ENCODE measurements around the gene OXSM.

The OXSM gene

DNA sequence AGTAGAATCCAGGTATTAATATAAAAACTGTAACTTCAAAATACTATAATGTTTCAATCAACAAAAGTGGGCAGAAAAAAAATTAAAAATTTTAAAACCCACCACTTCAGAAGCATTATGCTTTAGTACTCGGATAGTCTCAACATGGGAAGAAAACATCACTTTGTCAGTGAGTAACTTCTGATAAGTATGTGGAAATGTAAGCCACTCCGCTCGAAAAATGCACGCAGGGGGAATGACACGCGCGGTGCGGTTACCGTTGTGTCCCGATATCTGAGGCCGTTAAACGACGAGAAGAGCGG lies 7.3 kb upstream of the OXSM start:
- Histone ChIP-seq H3K36me3 (replicated peaks; ENCODE audit: low read depth, low read length) (peaks cover 25% of the 10 kb centered on the region), H2AFZ (ENCODE audit: low read depth, low read length) (no peak overlapping the region), H4K20me1 (ENCODE audit: insufficient read depth, low read length) (peaks cover 40% of the 10 kb centered on the region), H3K4me1 (ENCODE audit: low read length) (peaks cover 39% of the 10 kb centered on the region), H3K4me3 (ENCODE audit: low read length) (peak overlapping the region; percentile 80), H3K27ac (ENCODE audit: low read length) (peak overlapping the region; percentile 82), H3K27me3 (ENCODE audit: low read depth, low read length) (no peaks in the 10 kb centered on the region), H3K9me3 (ENCODE audit: insufficient read depth, low read length) (no peaks in the 10 kb centered on the region), H3K4me2 (ENCODE audit: low read length) (peak overlapping the region; percentile 88), H3K79me2 (ENCODE audit: low read length) (peaks cover 41% of the 10 kb centered on the region), H3K9ac (ENCODE audit: low read length) (peak overlapping the region; percentile 91)
- TF ChIP-seq, protein P1, sequence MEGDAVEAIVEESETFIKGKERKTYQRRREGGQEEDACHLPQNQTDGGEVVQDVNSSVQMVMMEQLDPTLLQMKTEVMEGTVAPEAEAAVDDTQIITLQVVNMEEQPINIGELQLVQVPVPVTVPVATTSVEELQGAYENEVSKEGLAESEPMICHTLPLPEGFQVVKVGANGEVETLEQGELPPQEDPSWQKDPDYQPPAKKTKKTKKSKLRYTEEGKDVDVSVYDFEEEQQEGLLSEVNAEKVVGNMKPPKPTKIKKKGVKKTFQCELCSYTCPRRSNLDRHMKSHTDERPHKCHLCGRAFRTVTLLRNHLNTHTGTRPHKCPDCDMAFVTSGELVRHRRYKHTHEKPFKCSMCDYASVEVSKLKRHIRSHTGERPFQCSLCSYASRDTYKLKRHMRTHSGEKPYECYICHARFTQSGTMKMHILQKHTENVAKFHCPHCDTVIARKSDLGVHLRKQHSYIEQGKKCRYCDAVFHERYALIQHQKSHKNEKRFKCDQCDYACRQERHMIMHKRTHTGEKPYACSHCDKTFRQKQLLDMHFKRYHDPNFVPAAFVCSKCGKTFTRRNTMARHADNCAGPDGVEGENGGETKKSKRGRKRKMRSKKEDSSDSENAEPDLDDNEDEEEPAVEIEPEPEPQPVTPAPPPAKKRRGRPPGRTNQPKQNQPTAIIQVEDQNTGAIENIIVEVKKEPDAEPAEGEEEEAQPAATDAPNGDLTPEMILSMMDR (IDR thresholded peaks at IDR 0.05; ENCODE audit: low read depth, low read length), result no peak
- TF ChIP-seq EZH2phosphoT487 (IDR thresholded peaks at IDR 0.05; ENCODE audit: low read depth), result no peak

- Histone ChIP-seq H3K79me2 (ENCODE audit: low read length) (peaks cover 41% of the 10 kb centered on the region), H3K4me3 (ENCODE audit: low read length) (peak within 1 kb of the TSS; percentile 80), H3K36me3 (replicated peaks; ENCODE audit: low read depth, low read length) (peaks cover 21% of the 10 kb centered on the region), H3K4me2 (ENCODE audit: low read length) (peak within 1 kb of the TSS; percentile 88), H3K4me1 (ENCODE audit: low read length) (peaks cover 34% of the 10 kb centered on the region), H3K27ac (ENCODE audit: low read length) (peak within 1 kb of the TSS; percentile 82), H3K9ac (ENCODE audit: low read length) (peak within 1 kb of the TSS; percentile 91), H3K9me3 (ENCODE audit: insufficient read depth, low read length) (no peaks in the 10 kb centered on the region), H4K20me1 (ENCODE audit: insufficient read depth, low read length) (peaks cover 35% of the 10 kb centered on the region), H2AFZ (ENCODE audit: low read depth, low read length) (peak within 1 kb of the TSS; percentile 75), H3K27me3 (ENCODE audit: low read depth, low read length) (no peaks in the 10 kb centered on the region)
- TF ChIP-seq EZH2phosphoT487 (IDR thresholded peaks at IDR 0.05; ENCODE audit: low read depth), result no peak
- TF ChIP-seq, protein P1 (IDR thresholded peaks at IDR 0.05; ENCODE audit: low read depth, low read length), result no peak
These were observed 6.8 kb upstream of the OXSM start, which contains the start of gene NGLY1 for GRCh38 chr3:25782938-25783660. Gene NGLY1 (minus strand): TSS chr3:25783443. CDS start chr3:25783390, 53 bp downstream.

DNA sequence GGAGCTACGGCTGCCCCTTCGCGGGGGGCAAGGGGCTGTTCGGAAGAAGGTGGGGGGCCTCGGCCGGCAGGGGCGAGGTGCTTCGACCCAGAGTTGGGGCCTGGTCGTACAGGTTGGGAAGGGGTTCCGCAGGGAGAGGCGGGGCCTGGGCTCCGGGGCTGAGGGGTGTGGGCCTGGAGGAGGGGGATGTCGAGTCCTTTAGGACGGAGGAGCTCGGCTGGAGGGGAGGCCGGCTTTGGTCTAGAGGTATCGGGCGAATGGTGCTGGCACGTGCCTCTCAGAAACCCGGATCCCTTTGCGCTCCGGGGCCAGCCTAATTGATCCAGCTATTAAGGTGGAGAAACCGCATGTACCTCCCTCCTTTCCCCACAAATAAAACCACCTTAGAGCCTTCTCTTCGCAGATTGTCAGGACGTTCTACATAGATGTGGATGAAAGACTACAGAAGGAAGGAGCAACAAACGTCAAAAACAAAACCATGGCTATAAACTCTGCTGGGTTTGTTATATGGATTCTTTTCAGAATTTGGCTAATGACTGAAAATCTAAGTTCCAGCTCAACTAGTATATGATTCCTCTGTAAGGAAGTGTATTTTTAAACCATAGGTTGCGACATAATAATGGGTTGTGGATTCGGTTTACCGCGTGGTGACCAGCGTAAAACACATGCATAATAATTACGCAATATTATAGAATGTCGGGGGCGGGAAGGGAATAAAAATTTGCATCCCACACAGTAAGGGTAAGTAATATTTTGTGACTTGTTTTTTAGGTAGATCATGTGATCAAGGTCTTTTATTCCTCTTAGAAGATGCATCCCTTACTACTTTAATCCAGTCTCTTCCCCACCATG lies 6.0 kb upstream of the OXSM start:
- no peaks in the 10 kb centered on the region for H3K27me3 ChIP-seq (ENCODE audit: low read depth, low read length)
- H3K4me2 ChIP-seq (ENCODE audit: low read length), result peak overlapping the region; percentile 84

More for the DNA sequence above, 6.0 kb upstream of the OXSM start:
- peak overlapping the region; percentile 80 for H3K4me3 ChIP-seq (ENCODE audit: low read length)
- H3K4me1 ChIP-seq (ENCODE audit: low read length), result peaks cover 33% of the 10 kb centered on the region
- H2AFZ ChIP-seq (ENCODE audit: low read depth, low read length), result peak overlapping the region; percentile 75
- TF ChIP-seq, protein P1 (IDR thresholded peaks at IDR 0.05; ENCODE audit: low read depth, low read length), result no peak
- TF ChIP-seq EZH2phosphoT487 (IDR thresholded peaks at IDR 0.05; ENCODE audit: low read depth), result no peak
- peaks cover 29% of the 10 kb centered on the region for H4K20me1 ChIP-seq (ENCODE audit: insufficient read depth, low read length)
- H3K79me2 ChIP-seq (ENCODE audit: low read length), result peaks cover 45% of the 10 kb centered on the region
- H3K36me3 ChIP-seq (replicated peaks; ENCODE audit: low read depth, low read length), result peaks cover 16% of the 10 kb centered on the region
- H3K9ac ChIP-seq (ENCODE audit: low read length), result peak overlapping the region; percentile 71
- no peaks in the 10 kb centered on the region for H3K9me3 ChIP-seq (ENCODE audit: insufficient read depth, low read length)
- H3K27ac ChIP-seq (ENCODE audit: low read length), result no peak overlapping the region

Data from OCI-LY3 (cell line).